SK-N-SH (cell line): Measurements from ENCODE around the gene ZMAT1. TPM values are rescaled to one million over a fixed set of nuclear protein-coding genes. Genes with fewer than 3 reads are reported as not detected.

Experiments
- CTCF ChIA-PET: fragments of 300-600, 350-600 bp; formaldehyde crosslinking; extraction: SDS; loops from one replicate; lab custom pipeline; 2021; lab: Yijun Ruan, JAX
- POLR2A ChIA-PET: fragments of 350-600 bp; sonication (Branson Sonifier 250); formaldehyde crosslinking; extraction: SDS; loops from one replicate; lab custom pipeline; 2020; ENCODE audit warnings: antibody characterized with exemption, inconsistent platforms; lab: Yijun Ruan, JAX
- DNase-seq: peaks from one replicate; pipeline ENCODE4 v3.0.0; 2012
- H2AFZ ChIP-seq: fragments of 200-600 bp; sonication (generic); 2 replicates; pipeline ENCODE4 v1.8.1; 2016; ENCODE audit warnings: antibody characterized with exemption, mild to moderate bottlenecking, low read depth
- H3F3A ChIP-seq: fragments of 200-600 bp; sonication (generic); replicated peaks from 2 replicates; pipeline ENCODE3; 2016; ENCODE audit warnings: antibody characterized with exemption, mild to moderate bottlenecking; ENCODE audit not compliant: insufficient read depth
- H3K27ac ChIP-seq, 2 experiments: fragments of 200-500 bp in 1 of 2; fragments of 200-600 bp in 1 of 2; sonication (Bioruptor generic) in 1 of 2; sonication (generic), shearing (Covaris generic) in 1 of 2; 2 replicates each; pipeline versions ENCODE4 v1.5.1 to v1.6.1; 2014 to 2016; ENCODE audit warnings: low read depth in 2 of 2, inconsistent platforms in 1 of 2, low read length in 1 of 2, mild to moderate bottlenecking in 1 of 2, mixed read lengths in 1 of 2
- H3K27me3 ChIP-seq: fragments of 200-600 bp; sonication (generic), shearing (Covaris generic); 2 replicates; pipeline ENCODE4 v1.6.1; 2016; ENCODE audit warnings: mixed run types; ENCODE audit not compliant: insufficient read depth
- H3K36me3 ChIP-seq, 2 experiments: fragments of 200-500 bp in 1 of 2; fragments of 200-600 bp in 1 of 2; sonication (Bioruptor generic) in 1 of 2; sonication (generic) in 1 of 2; replicated peaks in 1 of 2; 2 replicates each; pipeline versions ENCODE3 to v1.5.1; 2014 to 2016; ENCODE audit warnings: low read length in 1 of 2, mild to moderate bottlenecking in 1 of 2; ENCODE audit not compliant: insufficient read depth in 2 of 2, control insufficient read depth in 1 of 2
- H3K4me1 ChIP-seq, 2 experiments: fragments of 200-500 bp in 1 of 2; fragments of 200-600 bp in 1 of 2; sonication (Bioruptor generic) in 1 of 2; sonication (generic), shearing (Covaris generic) in 1 of 2; 2 replicates each; pipeline versions ENCODE4 v1.5.1 to v1.6.1; 2014 to 2016; ENCODE audit warnings: low read depth in 1 of 2, low read length in 1 of 2, mixed run types in 1 of 2; ENCODE audit not compliant: insufficient read depth in 2 of 2, control insufficient read depth in 1 of 2
- H3K4me2 ChIP-seq: fragments of 200-600 bp; sonication (generic), shearing (Covaris generic); 2 replicates; pipeline ENCODE4 v1.6.1; 2017; ENCODE audit warnings: mixed run types
- H3K4me3 ChIP-seq, 2 experiments: fragments of 200-500 bp in 1 of 2; fragments of 200-600 bp in 1 of 2; sonication (Bioruptor generic) in 1 of 2; sonication (generic), shearing (Covaris generic) in 1 of 2; 2 replicates each; pipeline versions ENCODE4 v1.5.1 to v1.8.1; 2014 to 2016; ENCODE audit warnings: low read depth in 2 of 2, inconsistent platforms in 1 of 2, low read length in 1 of 2, mild to moderate bottlenecking in 1 of 2, mixed read lengths in 1 of 2, moderate library complexity in 1 of 2
- H3K79me2 ChIP-seq: fragments of 200-600 bp; sonication (generic); 2 replicates; pipeline ENCODE4 v1.8.1; 2017; ENCODE audit warnings: mild to moderate bottlenecking; ENCODE audit not compliant: insufficient read depth
- H3K9ac ChIP-seq: fragments of 200-600 bp; sonication (generic); 2 replicates; pipeline ENCODE4 v1.6.1; 2017; ENCODE audit warnings: mixed run types
- H3K9me2 ChIP-seq: fragments of 200-600 bp; sonication (generic); 2 replicates; pipeline ENCODE4 v1.6.1; 2017; ENCODE audit warnings: mixed run types
- H3K9me3 ChIP-seq: fragments of 200-600 bp; sonication (generic); 2 replicates; pipeline ENCODE4 v1.6.1; 2017; ENCODE audit warnings: mixed run types, mild to moderate bottlenecking, moderate library complexity
- H4K20me1 ChIP-seq: fragments of 200-600 bp; sonication (generic); 2 replicates; pipeline ENCODE4 v1.6.1; 2017; ENCODE audit warnings: mild to moderate bottlenecking, mixed run types; ENCODE audit not compliant: insufficient read depth
- EP300 ChIP-seq, 2 experiments: IDR thresholded peaks; 2 replicates each; pipeline versions ENCODE4 v1.4.0 to v1.6.1; 2012; ENCODE audit warnings: borderline replicate concordance in 1 of 2, low read depth in 1 of 2, low read length in 1 of 2
- GABPA ChIP-seq: IDR thresholded peaks from 2 replicates; pipeline ENCODE4 v1.4.0; 2012; ENCODE audit warnings: low read depth, mild to moderate bottlenecking
- JUND ChIP-seq: IDR thresholded peaks from 2 replicates; pipeline ENCODE4 v1.4.0; 2012
- MEF2A ChIP-seq: IDR thresholded peaks from 2 replicates; pipeline ENCODE4 v1.4.0; 2012; ENCODE audit warnings: low read depth, borderline replicate concordance
- NRF1 ChIP-seq: IDR thresholded peaks from 2 replicates; pipeline ENCODE4 v1.6.1; 2012; ENCODE audit warnings: low read depth, mild to moderate bottlenecking, low read length
- RXRA ChIP-seq: IDR thresholded peaks from 2 replicates; pipeline ENCODE4 v1.4.0; 2012; ENCODE audit warnings: low read depth, mild to moderate bottlenecking, borderline replicate concordance
- SMC3 ChIP-seq: IDR thresholded peaks from 2 replicates; pipeline ENCODE4 v1.6.1; 2012; ENCODE audit warnings: low read depth, low read length, improper control_type of control experiment
- TCF12 ChIP-seq: IDR thresholded peaks from 2 replicates; pipeline ENCODE4 v1.4.0; 2012
- TEAD4 ChIP-seq: IDR thresholded peaks from 2 replicates; pipeline ENCODE4 v1.4.0; 2012; ENCODE audit warnings: mild to moderate bottlenecking, borderline replicate concordance; ENCODE audit not compliant: insufficient read depth
- YY1 ChIP-seq: IDR thresholded peaks from 2 replicates; pipeline ENCODE4 v1.4.0; 2012; ENCODE audit warnings: low read depth, mild to moderate bottlenecking
- WGBS: methylation state at CpG from one replicate; pipeline ENCODE4 v1.1.6; 2017; ENCODE audit warnings: low lambda C conversion rate; 5-methylcytosine and 5-hydroxymethylcytosine counted together
- polyA plus RNA-seq, 3 experiments: library from polyadenylated mRNA; depleted of rRNA; stranded (reverse); fragments of >200 nt; gene quantifications; 2 replicates each; pipeline ENCODE4 v1.2.3, GENCODE V29; 2012
- TF ChIP-seq, protein P1 (sequence below): fragments of 150-350 bp; IDR thresholded peaks from 2 replicates; pipeline ENCODE4 v1.6.1; 2017; ENCODE audit warnings: antibody characterized with exemption, low read length, low read depth, borderline replicate concordance
- TF ChIP-seq, protein P2 (sequence below): fragments of 150-350 bp; IDR thresholded peaks from 2 replicates; pipeline ENCODE4 v1.6.1; 2016; ENCODE audit warnings: mild to moderate bottlenecking, low read depth, low read length
- TF ChIP-seq, protein P3 (sequence below): IDR thresholded peaks from 2 replicates; pipeline ENCODE4; 2012
- TF ChIP-seq, protein P4 (sequence below): fragments of 200-600 bp; sonication (generic); IDR thresholded peaks from 2 replicates; pipeline ENCODE4 v1.6.1; 2017; ENCODE audit warnings: antibody characterized with exemption, mild to moderate bottlenecking, moderate library complexity
- TF ChIP-seq, protein P5 (sequence below): IDR thresholded peaks from 2 replicates; pipeline ENCODE4 v1.4.0; 2012; ENCODE audit warnings: low read depth
- TF ChIP-seq, protein P6 (sequence below): IDR thresholded peaks from 2 replicates; pipeline ENCODE4 v1.4.0; 2012; ENCODE audit warnings: low read depth, borderline replicate concordance

Gene ZMAT1
- polyA plus RNA-seq, 1 of the 3 experiments (the other 2 are of a cell fraction) = 3.8 TPM

DNA sequence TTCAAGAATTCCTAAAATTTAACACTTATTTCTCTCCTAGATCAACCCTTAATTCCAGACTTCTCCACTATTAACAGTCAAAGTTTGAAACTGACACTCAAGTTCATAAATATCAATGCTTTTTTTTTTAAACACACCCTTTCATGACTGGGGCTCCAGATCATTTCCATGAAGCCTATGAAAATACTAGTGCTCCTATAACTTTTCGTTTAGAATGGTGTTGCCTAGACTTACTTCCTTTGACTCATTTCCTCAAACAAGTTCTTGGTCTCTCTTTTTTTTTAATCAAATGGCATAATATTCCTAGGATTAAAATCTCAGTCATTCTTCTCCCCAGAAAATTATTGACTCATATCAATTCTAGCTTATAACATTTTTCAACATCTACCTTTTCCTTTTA, 13.1 kb downstream of the ZMAT1 start:
- CTCF ChIA-PET = no interaction called here
- TF ChIP-seq JUND (no peak), TEAD4 (no peak), SMC3 (no peak), RXRA (no peak)
- H3K27ac ChIP-seq = no peak overlapping the region

DNA sequence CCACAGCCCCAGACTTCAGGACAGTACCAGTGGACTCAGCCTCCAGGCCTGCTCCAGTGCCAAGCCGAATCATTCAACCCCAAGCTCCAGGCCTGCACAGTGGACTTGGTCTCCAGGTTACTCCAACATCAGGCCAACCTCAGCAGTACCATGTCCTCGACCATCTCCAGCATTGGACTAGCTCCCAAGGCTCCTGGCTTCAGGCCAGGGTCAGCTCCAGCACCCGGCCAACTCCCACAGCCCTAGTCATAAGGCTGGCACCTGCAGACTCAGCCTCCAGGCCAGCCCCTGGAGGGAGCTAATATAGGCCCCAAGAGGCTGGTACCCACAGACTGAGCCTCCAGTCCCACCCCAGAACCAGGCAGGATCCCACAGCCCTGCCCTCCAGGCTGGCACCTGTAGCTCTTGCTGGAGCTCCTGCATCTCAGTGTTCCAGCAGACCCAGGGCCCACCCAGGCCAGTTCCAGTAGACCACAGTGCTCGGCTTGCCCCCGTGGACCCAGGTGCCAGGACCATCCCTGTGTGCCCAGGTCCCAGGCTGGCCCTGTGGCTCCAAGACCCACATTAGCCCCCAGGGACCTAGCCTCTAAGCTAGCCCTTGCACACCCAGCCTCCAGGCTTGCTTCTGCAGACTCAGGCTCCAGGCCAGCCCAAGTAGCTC, 25.6 kb downstream of the ZMAT1 start:
- Histone ChIP-seq H3K4me3 (no peak overlapping the region), H2AFZ (no peak overlapping the region), H3K36me3 (no peaks in the 10 kb centered on the region), H3K27me3 (no peaks in the 10 kb centered on the region), H3K79me2 (no peaks in the 10 kb centered on the region), H3F3A (no peaks in the 10 kb centered on the region), H3K9me3 (0 out of 2 replicates have a peak, but pooled peaks cover 3% of the 10 kb centered on the region), H4K20me1 (no peaks in the 10 kb centered on the region), H3K27ac (no peak overlapping the region), H3K9me2 (no peaks in the 10 kb centered on the region), H3K4me1 (no peaks in the 10 kb centered on the region), H3K9ac (no peak overlapping the region), H3K4me2 (no peak overlapping the region)
- TF ChIP-seq, protein P1, sequence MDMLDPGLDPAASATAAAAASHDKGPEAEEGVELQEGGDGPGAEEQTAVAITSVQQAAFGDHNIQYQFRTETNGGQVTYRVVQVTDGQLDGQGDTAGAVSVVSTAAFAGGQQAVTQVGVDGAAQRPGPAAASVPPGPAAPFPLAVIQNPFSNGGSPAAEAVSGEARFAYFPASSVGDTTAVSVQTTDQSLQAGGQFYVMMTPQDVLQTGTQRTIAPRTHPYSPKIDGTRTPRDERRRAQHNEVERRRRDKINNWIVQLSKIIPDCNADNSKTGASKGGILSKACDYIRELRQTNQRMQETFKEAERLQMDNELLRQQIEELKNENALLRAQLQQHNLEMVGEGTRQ = no peak
- TF ChIP-seq NRF1 (no peak), JUND (no peak), GABPA (no peak), TCF12 (no peak), MEF2A (no peak), YY1 (no peak), SMC3 (no peak), EP300 (IDR thresholded peaks at IDR 0.05; ENCODE audit: borderline replicate concordance in 1 of 2, low read depth in 1 of 2, low read length in 1 of 2) (no peak)
- TF ChIP-seq, protein P2, sequence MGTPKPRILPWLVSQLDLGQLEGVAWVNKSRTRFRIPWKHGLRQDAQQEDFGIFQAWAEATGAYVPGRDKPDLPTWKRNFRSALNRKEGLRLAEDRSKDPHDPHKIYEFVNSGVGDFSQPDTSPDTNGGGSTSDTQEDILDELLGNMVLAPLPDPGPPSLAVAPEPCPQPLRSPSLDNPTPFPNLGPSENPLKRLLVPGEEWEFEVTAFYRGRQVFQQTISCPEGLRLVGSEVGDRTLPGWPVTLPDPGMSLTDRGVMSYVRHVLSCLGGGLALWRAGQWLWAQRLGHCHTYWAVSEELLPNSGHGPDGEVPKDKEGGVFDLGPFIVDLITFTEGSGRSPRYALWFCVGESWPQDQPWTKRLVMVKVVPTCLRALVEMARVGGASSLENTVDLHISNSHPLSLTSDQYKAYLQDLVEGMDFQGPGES = no peak
- TF ChIP-seq, protein P3, sequence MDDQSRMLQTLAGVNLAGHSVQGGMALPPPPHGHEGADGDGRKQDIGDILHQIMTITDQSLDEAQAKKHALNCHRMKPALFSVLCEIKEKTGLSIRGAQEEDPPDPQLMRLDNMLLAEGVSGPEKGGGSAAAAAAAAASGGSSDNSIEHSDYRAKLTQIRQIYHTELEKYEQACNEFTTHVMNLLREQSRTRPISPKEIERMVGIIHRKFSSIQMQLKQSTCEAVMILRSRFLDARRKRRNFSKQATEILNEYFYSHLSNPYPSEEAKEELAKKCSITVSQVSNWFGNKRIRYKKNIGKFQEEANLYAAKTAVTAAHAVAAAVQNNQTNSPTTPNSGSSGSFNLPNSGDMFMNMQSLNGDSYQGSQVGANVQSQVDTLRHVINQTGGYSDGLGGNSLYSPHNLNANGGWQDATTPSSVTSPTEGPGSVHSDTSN = no peak
- TF ChIP-seq, protein P4, sequence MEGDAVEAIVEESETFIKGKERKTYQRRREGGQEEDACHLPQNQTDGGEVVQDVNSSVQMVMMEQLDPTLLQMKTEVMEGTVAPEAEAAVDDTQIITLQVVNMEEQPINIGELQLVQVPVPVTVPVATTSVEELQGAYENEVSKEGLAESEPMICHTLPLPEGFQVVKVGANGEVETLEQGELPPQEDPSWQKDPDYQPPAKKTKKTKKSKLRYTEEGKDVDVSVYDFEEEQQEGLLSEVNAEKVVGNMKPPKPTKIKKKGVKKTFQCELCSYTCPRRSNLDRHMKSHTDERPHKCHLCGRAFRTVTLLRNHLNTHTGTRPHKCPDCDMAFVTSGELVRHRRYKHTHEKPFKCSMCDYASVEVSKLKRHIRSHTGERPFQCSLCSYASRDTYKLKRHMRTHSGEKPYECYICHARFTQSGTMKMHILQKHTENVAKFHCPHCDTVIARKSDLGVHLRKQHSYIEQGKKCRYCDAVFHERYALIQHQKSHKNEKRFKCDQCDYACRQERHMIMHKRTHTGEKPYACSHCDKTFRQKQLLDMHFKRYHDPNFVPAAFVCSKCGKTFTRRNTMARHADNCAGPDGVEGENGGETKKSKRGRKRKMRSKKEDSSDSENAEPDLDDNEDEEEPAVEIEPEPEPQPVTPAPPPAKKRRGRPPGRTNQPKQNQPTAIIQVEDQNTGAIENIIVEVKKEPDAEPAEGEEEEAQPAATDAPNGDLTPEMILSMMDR = no peak
- TF ChIP-seq, protein P5, sequence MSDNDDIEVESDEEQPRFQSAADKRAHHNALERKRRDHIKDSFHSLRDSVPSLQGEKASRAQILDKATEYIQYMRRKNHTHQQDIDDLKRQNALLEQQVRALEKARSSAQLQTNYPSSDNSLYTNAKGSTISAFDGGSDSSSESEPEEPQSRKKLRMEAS = no peak
- TF ChIP-seq, protein P6, sequence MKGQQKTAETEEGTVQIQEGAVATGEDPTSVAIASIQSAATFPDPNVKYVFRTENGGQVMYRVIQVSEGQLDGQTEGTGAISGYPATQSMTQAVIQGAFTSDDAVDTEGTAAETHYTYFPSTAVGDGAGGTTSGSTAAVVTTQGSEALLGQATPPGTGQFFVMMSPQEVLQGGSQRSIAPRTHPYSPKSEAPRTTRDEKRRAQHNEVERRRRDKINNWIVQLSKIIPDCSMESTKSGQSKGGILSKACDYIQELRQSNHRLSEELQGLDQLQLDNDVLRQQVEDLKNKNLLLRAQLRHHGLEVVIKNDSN = no peak
- WGBS = 17% methylated on average over 2 of the region's 5 CpGs
- DNase-seq = no peak
- POLR2A ChIA-PET = no interaction called here
- CTCF ChIA-PET = no interaction called here

More for the DNA sequence above, 13.1 kb downstream of the ZMAT1 start:
- Histone ChIP-seq H3K36me3 (no peaks in the 10 kb centered on the region), H3K79me2 (no peaks in the 10 kb centered on the region), H3K27me3 (no peaks in the 10 kb centered on the region), H3K9me2 (no peaks in the 10 kb centered on the region), H3K4me3 (no peak overlapping the region), H3K9me3 (no peaks in the 10 kb centered on the region), H2AFZ (no peak overlapping the region), H3F3A (no peaks in the 10 kb centered on the region), H3K4me2 (no peak overlapping the region), H3K9ac (no peak overlapping the region), H4K20me1 (no peaks in the 10 kb centered on the region), H3K4me1 (no peaks in the 10 kb centered on the region)
- no peak for DNase-seq
- 11% methylated on average over 1 of the region's 1 CpG for WGBS
- POLR2A ChIA-PET = no interaction called here
